Neural progenitor cell (in vitro differentiated cells): Measurements from ENCODE around the gene HINFP. TPM values are rescaled to one million over a fixed set of nuclear protein-coding genes. Genes with fewer than 3 reads are reported as not detected.
"Not testable (repeated sequence)": the region's sequence is repeated elsewhere in the genome, so short reads cannot be mapped to it uniquely, and the experiment has no call there.

Source experiments
- DNase-seq: peaks from one replicate; pipeline ENCODE4 v3.0.0-alpha.2; 2016; ENCODE audit warnings: low spot score
- H2AFZ ChIP-seq: fragments of 200-600 bp; sonication (generic); replicated peaks from 2 replicates; pipeline ENCODE4 v1.6.1; 2016; ENCODE audit warnings: antibody characterized with exemption
- H3F3A ChIP-seq: fragments of 200-600 bp; sonication (generic); 2 replicates; pipeline ENCODE4 v1.6.1; 2016; ENCODE audit warnings: antibody characterized with exemption, low read depth
- H3K27ac ChIP-seq: fragments of 200-600 bp; sonication (generic); 2 replicates; pipeline ENCODE4 v1.5.1; 2016; ENCODE audit warnings: mild to moderate bottlenecking
- H3K27me3 ChIP-seq: fragments of 200-600 bp; sonication (generic); 2 replicates; pipeline ENCODE4 v1.6.1; 2016; ENCODE audit warnings: mild to moderate bottlenecking, moderate library complexity
- H3K36me3 ChIP-seq: fragments of 200-600 bp; sonication (generic); 2 replicates; pipeline ENCODE4 v1.5.1; 2016
- H3K4me1 ChIP-seq: fragments of 200-600 bp; sonication (generic); 2 replicates; pipeline ENCODE4 v1.6.1; 2016; ENCODE audit warnings: mixed run types
- H3K4me2 ChIP-seq: fragments of 200-600 bp; sonication (generic); 2 replicates; pipeline ENCODE4 v1.6.1; 2016
- H3K4me3 ChIP-seq: fragments of 200-600 bp; sonication (generic); 2 replicates; pipeline ENCODE4 v1.5.1; 2016
- H3K79me2 ChIP-seq: fragments of 200-600 bp; sonication (generic); 2 replicates; pipeline ENCODE4 v1.6.1; 2016; ENCODE audit warnings: low read depth
- H3K9ac ChIP-seq: fragments of 200-600 bp; sonication (generic); 2 replicates; pipeline ENCODE4 v1.6.1; 2016
- H3K9me3 ChIP-seq: fragments of 200-600 bp; sonication (generic); 2 replicates; pipeline ENCODE4 v1.5.1; 2016; ENCODE audit warnings: low read depth
- H4K20me1 ChIP-seq: fragments of 200-600 bp; sonication (generic); 2 replicates; pipeline ENCODE4 v1.6.1; 2016; ENCODE audit warnings: low read depth
- H3K27ac Mint-ChIP-seq: 3 replicates; pipeline ENCODE4 v1.8.0; 2021; ENCODE audit warnings: mixed read lengths
- H3K27me3 Mint-ChIP-seq: 2 replicates; pipeline ENCODE4 v1.8.0; 2022; ENCODE audit warnings: low read depth, mild to moderate bottlenecking, inconsistent platforms, moderate library complexity, mixed read lengths; ENCODE audit not compliant: insufficient read depth
- H3K36me3 Mint-ChIP-seq: 3 replicates; pipeline ENCODE4 v1.8.0; 2021; ENCODE audit warnings: mixed read lengths
- H3K4me1 Mint-ChIP-seq: 3 replicates; pipeline ENCODE4 v1.8.0; 2021; ENCODE audit warnings: mixed read lengths
- H3K4me3 Mint-ChIP-seq: 3 replicates; pipeline ENCODE4 v1.8.0; 2021; ENCODE audit warnings: mild to moderate bottlenecking, moderate library complexity, mixed read lengths
- H3K9me3 Mint-ChIP-seq: 3 replicates; pipeline ENCODE4 v1.8.0; 2020; ENCODE audit warnings: mixed read lengths
- CTCF ChIP-seq: fragments of 200-600 bp; sonication (generic); IDR thresholded peaks from 2 replicates; pipeline ENCODE4 v1.5.1; 2017; ENCODE audit warnings: antibody characterized with exemption, mild to moderate bottlenecking
- EZH2 ChIP-seq: fragments of 200-600 bp; sonication (generic); IDR thresholded peaks from 2 replicates; pipeline ENCODE4 v1.6.1; 2017; ENCODE audit warnings: antibody characterized with exemption, mild to moderate bottlenecking, moderate library complexity
- EZH2phosphoT487 ChIP-seq: fragments of 200-600 bp; sonication (generic); IDR thresholded peaks from 2 replicates; pipeline ENCODE4 v1.6.1; 2017; ENCODE audit warnings: antibody characterized with exemption
- total RNA-seq: library from RNA; depleted of rRNA; stranded (reverse); fragments of >200 nt; gene quantifications from 2 replicates; pipeline ENCODE4 v1.2.3, GENCODE V29; 2015; ENCODE audit warnings: low replicate concordance

Gene HINFP
- total RNA-seq, 1 donor from 2014 or later = 32.5 TPM

- H3K27me3 Mint-ChIP-seq = peaks cover 3% of the 10 kb centered on the region
- DNase-seq = no peak
- Histone ChIP-seq H3K9ac (no peak overlapping the region), H4K20me1 (no peaks in the 10 kb centered on the region), H3K79me2 (no peaks in the 10 kb centered on the region), H3K27me3 (no peaks in the 10 kb centered on the region), H3K4me3 (no peak overlapping the region), H3K9me3 (no peaks in the 10 kb centered on the region), H3K4me2 (no peak overlapping the region), H3K27ac (no peak overlapping the region), H2AFZ (no peak overlapping the region), H3K4me1 (no peaks in the 10 kb centered on the region), H3F3A (no peaks in the 10 kb centered on the region), H3K36me3 (no peaks in the 10 kb centered on the region)
- H3K27ac Mint-ChIP-seq = no peak overlapping the region
- no peak overlapping the region for H3K4me3 Mint-ChIP-seq
- H3K9me3 Mint-ChIP-seq = no peaks in the 10 kb centered on the region
- H3K36me3 Mint-ChIP-seq = no peaks in the 10 kb centered on the region
- TF ChIP-seq EZH2 (no peak), EZH2phosphoT487 (no peak), CTCF (no peak)
- H3K4me1 Mint-ChIP-seq = peaks cover 16% of the 10 kb centered on the region
These were observed 60.5 kb downstream of the HINFP start for GRCh38 chr11:119181677-119182412.

GRCh38 chr11:119184399-119184798 lies 63.0 kb downstream of the HINFP start:
- H3K36me3 ChIP-seq, H3K4me3 Mint-ChIP-seq, DNase-seq, H3F3A ChIP-seq, H3K4me1 ChIP-seq, H3K27me3 Mint-ChIP-seq, H3K9ac ChIP-seq, H3K9me3 Mint-ChIP-seq, H3K4me3 ChIP-seq, H3K27ac Mint-ChIP-seq, H3K36me3 Mint-ChIP-seq, H3K4me2 ChIP-seq, H2AFZ ChIP-seq, H4K20me1 ChIP-seq, H3K9me3 ChIP-seq, H3K27me3 ChIP-seq, H3K27ac ChIP-seq, H3K79me2 ChIP-seq: not testable (repeated sequence)
- peaks cover 12% of the 10 kb centered on the region for H3K4me1 Mint-ChIP-seq

Other genes starting within 250 kb of the HINFP start
- gene CXCR5, start 237.7 kb upstream of the HINFP start, total RNA-seq = not detected in 2 replicates
- 3.0 and 7.2 TPM in 2 replicates for gene BCL9L, start 195.7 kb upstream of the HINFP start, total RNA-seq
- gene UPK2, start 165.3 kb upstream of the HINFP start, total RNA-seq = 0.43 TPM in 1 of 2 replicates, not detected in the other
- gene FOXR1, start 149.8 kb upstream of the HINFP start, total RNA-seq = not detected in 2 replicates
- 42.9 and 46.4 TPM in 2 replicates for gene CENATAC, start 123.4 kb upstream of the HINFP start, total RNA-seq
- 2,482 and 2,538 TPM in 2 replicates for gene RPS25, start 103.2 kb upstream of the HINFP start, total RNA-seq
- 53.5 and 59.5 TPM in 2 replicates for gene TRAPPC4, start 102.8 kb upstream of the HINFP start, total RNA-seq
- gene SLC37A4, start 90.7 kb upstream of the HINFP start, total RNA-seq = 55.2 and 89.0 TPM in 2 replicates
- gene HYOU1, start 64.4 kb upstream of the HINFP start, total RNA-seq = 129 and 203 TPM in 2 replicates
- 10.4 and 20.7 TPM in 2 replicates for gene VPS11, start 53.8 kb upstream of the HINFP start, total RNA-seq
- gene HMBS, start 36.7 kb upstream of the HINFP start, total RNA-seq = 30.0 and 31.1 TPM in 2 replicates
- gene DPAGT1, start 19.7 kb upstream of the HINFP start, total RNA-seq = 13.4 and 24.3 TPM in 2 replicates
- gene C2CD2L, start 14.2 kb upstream of the HINFP start, total RNA-seq = 1.5 and 3.7 TPM in 2 replicates
- 0.24 and 0.65 TPM in 2 replicates for gene ABCG4, start 27.5 kb downstream of the HINFP start, total RNA-seq
- 10.2 and 34.8 TPM in 2 replicates for gene NLRX1, start 47.1 kb downstream of the HINFP start, total RNA-seq
- gene NHERF4, start 63.9 kb downstream of the HINFP start, total RNA-seq = 0.12 TPM in 1 of 2 replicates, not detected in the other
- gene CBL, start 84.8 kb downstream of the HINFP start, total RNA-seq = 20.7 and 20.8 TPM in 2 replicates
- 23.3 and 28.2 TPM in 2 replicates for gene MCAM, start 195.6 kb downstream of the HINFP start, total RNA-seq
- 17.1 and 48.2 TPM in 2 replicates for gene RNF26, start 212.9 kb downstream of the HINFP start, total RNA-seq
- 0.90 and 3.4 TPM in 2 replicates for gene C1QTNF5, start 219.3 kb downstream of the HINFP start, total RNA-seq
- not detected in 2 replicates for gene MFRP, start 225.1 kb downstream of the HINFP start, total RNA-seq